HG03039 (cell line): ENCODE results near the gene RTEL1.
"Not testable (repeated sequence)": the region's sequence is repeated elsewhere in the genome, so short reads cannot be mapped to it uniquely, and the experiment has no call there.

Experiments
- ATAC-seq: cut with Tn5 transposase; IDR thresholded peaks from one replicate; pipeline ENCODE4 v1.9.1; 2021; ENCODE audit warnings: mild to moderate bottlenecking, moderate library complexity; ENCODE audit not compliant: unreplicated experiment

RTEL1 gene

DNA sequence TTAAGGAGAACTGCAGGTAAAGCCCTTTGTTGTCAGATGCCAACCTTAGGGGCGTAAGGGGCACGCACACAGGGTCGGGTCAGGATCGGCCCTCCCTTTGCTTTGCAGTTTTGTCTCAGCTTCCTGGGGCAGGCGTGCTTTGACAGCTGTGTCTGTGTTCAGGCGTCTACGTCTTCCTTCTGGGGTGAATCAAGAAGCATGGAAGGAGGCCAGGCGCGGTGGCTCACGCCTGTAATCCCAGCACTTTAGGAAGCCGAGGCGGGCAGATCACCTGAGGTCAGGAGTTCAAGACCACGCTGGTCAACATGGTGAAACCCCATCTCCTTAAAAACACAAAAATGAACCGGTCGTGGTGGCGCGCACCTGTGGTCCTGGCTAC is 51.0 kb downstream of the RTEL1 start:
- no peak for ATAC-seq

DNA sequence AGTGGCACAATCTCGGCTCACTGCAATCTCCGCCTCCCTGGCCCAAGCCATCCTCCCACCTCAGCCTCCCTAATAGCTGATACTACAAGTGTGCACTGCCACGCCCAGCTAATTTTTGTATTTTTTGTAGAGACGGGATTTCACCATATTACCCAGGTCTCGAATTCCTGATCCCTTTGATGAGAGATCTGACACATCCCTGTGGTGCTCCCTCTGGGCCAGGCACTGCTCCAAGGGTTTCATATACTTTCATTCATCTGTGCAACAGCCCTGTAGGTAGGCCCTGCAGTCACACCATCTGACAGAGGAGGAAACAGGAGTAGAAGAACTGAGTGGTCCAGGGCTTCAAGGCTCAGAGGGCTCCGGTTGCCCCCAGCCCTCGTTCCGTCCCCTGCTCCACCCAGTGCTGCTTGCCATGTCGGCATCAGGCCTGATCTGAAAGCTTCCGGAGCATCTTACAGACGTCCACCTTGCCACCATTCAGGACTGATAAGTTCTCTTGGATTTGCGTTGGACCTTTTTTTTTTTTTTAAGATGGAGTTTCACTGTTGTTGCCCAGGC is 53.1 kb downstream of the RTEL1 start:
- no peak for ATAC-seq

DNA sequence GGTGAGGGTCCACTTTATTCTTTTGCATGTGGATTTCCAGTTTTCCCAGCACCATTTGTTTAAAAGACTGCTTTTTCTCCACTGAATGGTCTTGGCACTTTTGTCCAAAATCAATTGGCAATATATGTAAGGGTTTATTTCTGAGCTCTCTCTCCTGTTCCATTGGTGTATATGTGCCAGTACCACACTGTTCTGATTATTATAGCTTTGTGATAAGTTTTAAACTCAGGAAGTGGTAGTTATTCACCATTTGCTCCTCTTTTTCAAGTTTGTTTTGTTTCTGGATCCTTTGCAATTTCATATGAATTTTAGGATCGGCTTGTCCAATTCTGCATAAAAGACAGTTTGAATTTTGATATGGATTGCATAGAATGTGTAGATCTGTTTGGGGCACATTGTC is 54.1 kb downstream of the RTEL1 start:
- ATAC-seq = no peak

DNA sequence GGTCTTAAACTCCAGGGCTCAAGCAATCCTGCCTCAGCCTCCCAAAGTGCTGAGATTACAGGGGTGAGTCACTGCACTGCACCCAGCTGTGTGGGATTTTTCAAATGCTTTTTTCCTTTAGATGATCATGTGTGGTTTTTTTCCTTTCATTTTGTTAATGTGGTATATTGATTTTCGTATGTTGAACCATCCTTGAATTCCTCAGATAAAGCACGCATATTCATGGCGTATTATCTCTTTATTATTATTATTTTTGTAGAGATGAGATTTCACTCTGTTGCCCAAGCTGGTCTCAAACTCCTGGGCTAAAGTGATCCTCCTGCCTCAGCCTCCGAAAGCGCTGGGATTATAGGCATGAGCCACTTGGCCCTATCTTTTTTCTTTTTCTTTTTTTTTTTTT is 56.7 kb downstream of the RTEL1 start:
- ATAC-seq = no peak

DNA sequence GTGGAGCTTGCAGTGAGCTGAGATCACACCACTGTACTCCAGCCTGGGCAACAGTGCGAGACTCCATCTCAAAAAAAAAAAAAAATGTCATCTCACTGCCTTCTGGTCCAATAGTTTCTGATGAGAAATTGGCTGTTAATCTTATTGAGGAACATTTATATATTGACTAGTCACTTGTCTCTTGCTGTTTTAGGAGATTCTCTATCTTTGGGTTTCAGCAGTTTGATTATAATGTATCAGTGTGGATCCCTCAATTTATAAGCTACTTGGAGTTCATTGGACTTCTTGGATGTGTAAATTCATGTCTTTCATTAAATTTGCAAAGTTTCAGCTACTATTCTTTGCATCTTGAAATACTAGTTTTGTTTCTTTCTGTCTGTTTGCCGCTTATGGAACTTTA is 60.9 kb downstream of the RTEL1 start:
- ATAC-seq = no peak

DNA sequence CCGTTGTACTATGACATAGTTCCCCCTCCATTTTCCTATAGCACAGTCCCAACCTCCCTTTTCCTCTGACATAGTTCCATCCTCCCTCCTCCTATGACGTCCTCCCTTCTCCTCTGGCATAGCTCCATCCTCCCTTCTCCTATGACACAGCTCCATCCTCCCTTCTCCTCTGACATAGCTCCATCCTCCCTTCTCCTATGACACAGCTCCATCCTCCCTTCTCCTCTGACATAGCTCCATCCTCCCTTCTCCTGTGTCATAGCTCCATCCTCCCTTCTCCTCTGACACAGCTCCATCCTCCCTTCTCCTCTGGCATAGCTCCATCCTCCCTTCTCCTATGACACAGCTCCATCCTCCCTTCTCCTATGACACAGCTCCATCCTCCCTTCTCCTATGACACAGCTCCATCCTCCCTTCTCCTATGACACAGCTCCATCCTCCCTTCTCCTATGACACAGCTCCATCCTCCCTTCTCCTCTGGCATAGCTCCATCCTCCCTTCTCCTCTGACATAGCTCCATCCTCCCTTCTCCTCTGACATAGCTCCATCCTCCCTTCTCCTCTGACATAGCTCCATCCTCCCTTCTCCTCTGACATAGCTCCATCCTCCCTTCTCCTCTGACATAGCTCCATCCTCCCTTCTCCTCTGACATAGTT is 65.0 kb downstream of the RTEL1 start:
- ATAC-seq = not testable (repeated sequence)

DNA sequence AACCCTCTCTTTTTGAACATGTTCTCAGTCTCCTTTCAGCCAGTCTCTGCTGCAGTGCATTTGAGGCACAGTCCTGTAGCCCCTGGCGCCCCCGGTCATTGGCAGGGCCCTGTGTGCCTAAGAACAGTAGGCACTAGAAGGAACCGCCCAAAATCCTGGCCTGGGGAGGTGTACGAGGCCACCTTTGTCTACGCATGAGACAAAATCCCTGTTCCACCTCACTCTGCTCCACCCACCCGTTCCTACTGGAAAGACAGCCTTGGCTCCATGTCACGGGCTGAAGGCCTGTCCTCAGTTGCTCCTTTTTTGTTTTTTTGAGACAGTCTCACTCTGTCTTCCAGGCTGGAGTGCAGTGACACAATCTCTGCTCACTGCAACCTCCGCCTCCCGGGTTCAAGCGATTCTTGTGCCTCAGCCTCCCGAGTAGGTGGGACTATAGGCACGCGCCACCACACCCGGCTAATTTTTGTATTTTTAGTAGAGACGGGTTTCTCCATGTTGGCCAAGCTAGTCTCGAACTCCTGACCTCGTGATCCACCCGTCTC is 72.1 kb downstream of the RTEL1 start:
- ATAC-seq = not testable (repeated sequence)

DNA sequence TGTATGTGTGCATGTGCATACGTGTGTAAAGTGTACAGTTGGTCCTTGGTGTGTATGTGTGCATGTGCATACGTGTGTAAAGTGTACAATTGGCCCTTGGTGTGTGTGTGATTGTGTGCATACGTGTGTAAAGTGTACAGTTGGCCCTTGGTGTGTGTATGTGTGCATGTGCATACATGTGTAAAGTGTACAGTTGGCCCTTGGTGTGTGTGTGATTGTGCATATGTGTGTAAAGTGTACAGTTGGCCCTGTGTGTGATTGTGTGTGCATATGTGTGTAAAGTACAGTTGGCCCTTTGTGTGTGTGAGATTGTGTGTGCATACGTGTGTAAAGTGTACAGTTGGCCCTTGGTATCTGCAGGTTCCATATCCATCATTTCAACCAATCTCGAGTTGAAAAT is 73.3 kb downstream of the RTEL1 start:
- ATAC-seq = no peak

DNA sequence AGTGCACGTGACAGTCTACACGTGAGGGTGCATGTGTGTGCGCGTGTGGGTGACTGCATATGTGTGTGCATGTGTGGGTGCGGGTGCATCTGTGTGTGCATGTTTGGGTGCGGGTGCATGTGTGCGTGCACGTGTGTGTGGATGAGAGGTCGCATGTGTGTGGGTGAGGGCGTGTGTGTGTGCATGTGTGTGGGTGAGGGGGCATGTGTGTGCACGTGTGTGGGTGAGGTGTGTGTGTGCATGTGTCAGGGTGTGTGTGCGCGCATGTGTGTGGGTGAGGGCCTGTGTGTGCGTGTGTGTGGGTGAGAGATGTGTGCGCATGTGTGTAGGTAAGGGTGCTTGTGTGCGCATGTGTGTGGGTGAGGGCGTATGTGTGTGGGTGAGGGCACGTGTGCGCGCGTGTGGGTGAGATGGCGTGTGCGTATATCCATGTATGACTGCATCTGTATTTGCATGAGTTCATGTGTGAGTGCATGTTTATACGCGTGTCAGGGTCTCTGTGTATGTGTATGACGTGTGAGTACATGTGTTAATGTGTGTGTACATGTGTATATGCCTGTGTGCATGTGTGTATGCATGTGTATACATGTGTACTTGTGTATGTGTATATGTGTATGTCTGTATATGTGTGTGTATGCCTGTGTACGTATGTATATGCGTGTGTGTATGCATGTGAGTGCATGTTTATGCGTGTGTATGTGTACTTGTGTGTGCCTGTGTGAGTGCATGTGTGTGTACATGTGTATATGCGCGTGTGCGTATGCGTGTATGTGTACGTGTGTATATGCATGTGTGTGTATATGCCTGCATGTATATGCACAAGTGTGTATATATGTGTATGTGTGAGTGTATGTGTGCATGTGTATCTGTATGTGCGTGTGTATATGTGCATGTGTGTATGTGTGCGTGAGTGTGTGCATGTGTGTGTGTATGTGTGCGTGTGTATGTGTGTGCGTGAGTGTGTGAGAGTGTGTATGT is 74.3 kb downstream of the RTEL1 start:
- no peak for ATAC-seq

DNA sequence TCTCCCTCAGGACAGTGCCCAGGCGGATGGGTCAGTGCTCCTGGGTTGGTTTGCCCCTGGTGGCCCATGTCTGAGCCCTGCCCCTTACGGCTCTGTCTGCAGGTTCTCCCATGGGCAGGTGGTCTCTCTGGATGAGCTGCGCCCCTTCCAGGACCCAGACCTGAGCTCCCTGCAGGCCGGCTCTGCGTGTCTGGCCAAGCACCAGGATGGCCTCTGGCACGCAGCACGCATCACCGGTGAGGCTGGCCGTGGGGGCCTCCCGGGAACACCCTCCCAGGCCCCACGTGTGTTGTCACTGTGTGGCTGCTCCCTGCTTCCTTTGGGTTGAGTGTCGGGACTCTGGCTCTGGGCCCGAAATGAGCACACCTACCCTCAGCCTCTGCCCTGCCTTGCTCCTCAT is 75.0 kb downstream of the RTEL1 start:
- ATAC-seq = no peak

DNA sequence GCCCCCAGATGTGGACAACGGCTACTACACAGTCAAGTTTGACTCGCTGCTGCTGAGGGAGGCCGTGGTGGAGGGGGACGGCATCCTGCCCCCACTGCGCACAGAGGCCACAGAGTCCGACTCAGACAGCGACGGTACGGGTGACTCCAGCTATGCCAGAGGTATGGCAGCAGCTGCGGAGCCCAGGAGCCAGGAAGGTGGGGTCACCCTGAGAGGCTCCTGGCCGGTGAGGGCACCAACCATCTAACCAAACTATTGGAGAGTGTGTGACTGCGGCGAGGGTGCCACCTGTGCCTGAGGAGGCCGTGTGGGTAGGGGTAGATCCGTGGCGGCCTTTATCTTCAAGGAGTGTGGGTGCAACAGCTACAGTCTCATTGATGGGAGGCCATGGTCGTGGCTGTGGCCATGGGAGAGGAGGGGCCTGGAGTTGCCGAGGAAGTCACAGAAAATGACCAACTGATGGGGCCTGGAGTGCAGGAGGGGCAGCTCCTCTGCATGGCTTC is 75.5 kb downstream of the RTEL1 start:
- ATAC-seq = no peak

DNA sequence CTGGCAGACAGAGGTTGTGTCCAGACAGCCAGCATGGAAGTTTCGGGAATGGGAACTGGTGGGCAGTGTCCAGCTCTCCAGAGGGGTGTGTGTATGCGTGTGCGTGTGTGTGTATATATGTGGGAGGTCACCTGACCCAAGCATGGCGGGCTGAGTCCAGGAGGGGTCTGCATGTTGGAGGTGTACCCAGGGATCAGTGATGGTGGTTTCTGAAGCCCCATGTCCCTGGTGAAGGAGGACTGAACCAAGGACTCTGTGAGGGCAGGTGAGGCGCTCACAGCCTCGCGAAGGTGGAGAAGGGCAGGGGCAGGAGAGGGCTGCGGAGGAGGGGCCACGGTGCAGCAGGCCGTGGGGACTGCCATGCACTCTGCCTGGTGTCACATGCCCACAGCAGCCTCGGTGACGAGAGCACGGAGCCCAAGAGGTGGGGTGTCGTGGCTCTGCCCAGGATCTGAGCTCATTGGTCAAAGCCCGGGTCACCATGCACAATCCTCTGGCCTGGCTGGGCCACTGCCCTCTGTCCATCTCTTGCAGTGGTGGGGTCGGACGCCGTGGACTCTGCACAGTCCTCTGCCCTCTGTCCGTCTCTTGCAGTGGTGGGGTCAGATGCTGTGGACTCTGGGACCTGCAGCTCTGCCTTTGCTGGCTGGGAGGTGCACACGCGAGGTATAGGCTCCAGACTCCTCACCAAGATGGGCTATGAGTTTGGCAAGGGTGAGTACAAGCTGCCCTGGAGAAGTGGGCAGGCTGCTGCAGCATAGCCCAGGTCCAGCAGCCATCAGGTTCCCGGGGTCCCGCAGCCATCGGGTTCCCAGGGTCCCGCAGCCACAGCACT is 76.2 kb downstream of the RTEL1 start:
- no peak for ATAC-seq

DNA sequence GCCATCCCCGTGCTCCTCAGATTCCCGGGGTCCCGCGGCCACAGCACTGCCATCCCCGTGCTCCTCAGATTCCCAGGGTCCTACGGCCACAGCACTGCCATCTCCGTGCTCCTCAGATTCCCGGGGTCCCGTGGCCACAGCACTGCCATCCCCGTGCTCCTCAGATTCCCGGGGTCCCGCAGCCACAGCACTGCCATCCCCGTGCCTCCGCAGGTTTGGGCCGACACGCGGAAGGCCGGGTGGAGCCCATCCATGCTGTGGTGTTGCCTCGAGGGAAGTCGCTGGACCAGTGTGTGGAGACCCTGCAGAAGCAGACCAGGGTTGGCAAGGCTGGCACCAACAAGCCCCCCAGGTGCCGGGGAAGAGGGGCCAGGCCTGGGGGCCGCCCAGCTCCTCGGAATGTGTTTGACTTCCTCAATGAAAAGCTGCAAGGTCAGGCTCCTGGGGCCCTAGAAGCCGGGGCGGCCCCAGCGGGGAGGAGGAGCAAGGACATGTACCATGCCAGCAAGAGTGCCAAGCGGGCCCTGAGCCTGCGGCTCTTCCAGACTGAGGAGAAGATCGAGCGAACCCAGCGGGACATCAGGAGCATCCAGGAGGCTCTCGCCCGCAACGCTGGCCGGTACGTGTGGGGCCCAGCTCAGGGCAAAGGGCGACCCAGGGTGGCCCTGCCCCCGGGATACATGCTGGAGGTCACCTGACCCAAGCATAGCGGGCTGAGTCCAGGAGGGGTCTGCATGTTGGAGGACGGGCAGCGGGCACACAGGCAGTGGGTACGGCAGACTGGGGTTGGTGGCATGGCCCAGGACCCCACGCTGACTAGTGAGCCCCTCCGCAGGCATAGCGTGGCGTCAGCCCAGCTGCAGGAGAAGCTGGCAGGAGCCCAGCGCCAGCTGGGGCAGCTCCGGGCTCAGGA is 77.1 kb downstream of the RTEL1 start:
- ATAC-seq = no peak

DNA sequence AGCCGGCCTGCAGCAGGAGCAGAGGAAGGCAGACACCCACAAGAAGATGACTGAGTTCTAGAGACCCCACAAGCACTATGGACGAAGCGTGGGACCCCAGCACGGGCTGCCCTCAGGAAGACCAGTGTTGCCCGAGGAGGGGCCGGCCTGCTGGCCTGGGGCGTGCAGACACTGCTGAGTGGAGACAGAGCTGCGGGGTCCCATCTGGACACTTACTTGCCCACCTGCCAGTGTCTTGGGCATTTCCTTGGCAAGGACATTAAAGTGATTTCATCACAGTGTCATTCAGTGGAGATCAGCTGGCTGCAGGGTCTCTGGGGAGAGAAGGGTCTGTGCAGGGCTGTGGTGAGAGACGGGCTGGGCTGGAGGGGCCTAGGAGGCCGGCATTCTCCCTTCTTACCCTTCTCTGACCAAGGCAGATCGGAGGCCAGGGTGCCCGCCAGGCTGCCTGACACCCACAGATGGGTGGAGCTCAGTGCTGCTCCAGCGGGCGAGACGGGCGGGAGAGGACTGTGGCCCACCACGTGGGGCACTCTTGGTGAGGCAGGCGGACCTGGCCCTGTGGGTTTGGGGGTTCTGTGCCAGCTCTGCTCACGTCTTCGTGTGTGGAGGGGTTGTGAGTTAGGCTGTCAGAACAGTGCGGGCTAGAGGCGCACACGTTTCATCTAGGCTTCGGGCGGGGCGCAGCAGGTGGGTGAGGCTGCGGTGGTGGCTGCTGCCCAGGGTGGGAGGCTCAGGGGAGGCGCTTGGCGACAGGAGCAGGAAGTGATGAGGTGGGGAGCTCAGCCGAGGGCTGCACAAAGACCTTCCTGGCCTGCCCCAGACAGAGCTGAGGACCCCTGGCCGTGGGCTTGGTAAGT is 78.0 kb downstream of the RTEL1 start, which contains the start of gene LIME1:
Gene LIME1 (plus strand): TSS at position 806 of the 860 bp plus-strand sequence. CDS start 886 bp downstream, outside the sequence.
- no peak for ATAC-seq

DNA sequence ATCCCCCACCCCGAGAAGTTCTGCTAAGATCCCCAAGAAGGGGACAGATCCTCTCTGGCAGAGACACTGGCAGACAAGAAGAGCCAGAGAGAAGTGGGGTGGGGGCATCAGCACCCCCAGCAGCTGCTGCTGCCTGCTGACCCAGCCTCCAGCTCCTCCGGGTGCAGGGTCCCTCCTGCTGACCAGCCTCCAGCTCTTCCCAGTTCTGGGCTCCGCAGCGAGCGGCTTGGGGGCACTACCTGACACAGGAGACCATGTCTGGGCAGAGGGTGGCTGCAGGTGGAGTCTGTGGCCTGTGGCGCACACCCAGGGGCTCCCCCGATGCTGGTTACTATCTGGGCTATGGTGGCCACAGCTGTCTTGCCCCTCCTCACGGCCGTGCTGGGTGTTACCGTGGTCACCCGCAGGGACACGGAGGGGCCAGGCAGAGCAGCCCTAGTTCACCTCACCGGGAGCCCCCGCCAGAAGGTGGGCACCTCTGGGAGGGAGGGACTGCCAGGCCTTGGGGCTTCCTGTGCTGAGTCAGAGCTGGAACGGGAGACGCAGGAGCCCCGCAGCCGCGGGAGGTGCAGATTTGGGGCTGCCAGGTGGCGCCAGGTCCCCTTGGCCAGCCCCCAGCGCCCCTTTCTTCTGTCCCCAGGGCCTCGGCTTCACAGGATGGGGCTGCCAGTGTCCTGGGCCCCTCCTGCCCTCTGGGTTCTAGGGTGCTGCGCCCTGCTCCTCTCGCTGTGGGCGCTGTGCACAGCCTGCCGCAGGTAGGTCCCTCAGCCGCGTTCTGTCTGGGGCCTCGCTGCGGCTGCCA is 79.0 kb downstream of the RTEL1 start:
- ATAC-seq = no peak

DNA sequence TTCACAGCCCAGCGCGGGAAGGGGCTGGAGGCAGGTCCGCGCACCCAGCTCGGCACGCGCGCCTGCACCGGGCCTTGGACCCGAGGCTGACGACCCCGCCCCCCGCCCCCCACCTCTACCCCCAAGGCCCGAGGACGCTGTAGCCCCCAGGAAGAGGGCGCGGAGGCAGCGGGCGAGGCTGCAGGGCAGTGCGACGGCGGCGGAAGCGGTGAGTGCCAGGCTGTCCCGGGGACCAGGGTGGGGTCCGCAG is 79.5 kb downstream of the RTEL1 start:
- ATAC-seq = no peak

DNA sequence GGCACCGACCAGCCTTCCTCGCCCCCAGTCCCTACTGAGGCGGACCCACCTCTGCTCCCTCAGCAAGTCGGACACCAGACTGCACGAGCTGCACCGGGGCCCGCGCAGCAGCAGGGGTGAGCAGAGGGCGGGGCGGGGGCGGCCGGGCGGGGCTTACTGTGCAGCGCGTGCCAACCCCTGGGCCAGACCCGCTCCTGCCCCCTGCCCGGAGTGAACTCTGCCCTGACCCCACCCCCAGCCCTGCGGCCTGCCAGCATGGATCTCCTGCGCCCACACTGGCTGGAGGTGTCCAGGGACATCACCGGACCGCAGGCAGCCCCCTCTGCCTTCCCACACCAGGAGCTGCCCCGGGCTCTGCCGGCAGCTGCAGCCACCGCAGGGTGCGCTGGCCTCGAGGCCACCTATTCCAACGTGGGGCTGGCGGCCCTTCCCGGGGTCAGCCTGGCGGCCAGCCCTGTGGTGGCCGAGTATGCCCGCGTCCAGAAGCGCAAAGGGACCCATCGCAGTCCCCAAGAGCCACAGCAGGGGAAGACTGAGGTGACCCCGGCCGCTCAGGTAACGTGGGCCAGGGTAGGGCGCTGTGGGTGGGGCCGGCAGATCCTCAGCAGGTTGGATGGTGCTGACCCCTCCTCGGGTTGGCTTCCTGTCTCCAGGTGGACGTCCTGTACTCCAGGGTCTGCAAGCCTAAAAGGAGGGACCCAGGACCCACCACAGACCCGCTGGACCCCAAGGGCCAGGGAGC is 80.0 kb downstream of the RTEL1 start:
- ATAC-seq = no peak
